GM12878 (cell line): Measurements from ENCODE around the gene ZMIZ1. TPM values are rescaled to one million over a fixed set of nuclear protein-coding genes. Genes with fewer than 3 reads are reported as not detected.

ENCODE experiments used
- ATF3 ChIP-seq: IDR thresholded peaks from 2 replicates; pipeline ENCODE4 v1.6.1; 2011; ENCODE audit warnings: low read depth, mild to moderate bottlenecking, low read length, moderate library complexity, borderline replicate concordance; ENCODE audit errors: extremely low read depth
- CUX1 ChIP-seq: IDR thresholded peaks from 2 replicates; pipeline ENCODE4 v1.6.1; 2012; ENCODE audit warnings: improper control_type of control experiment, low read depth, low read length; ENCODE audit not compliant: insufficient replicate concordance
- polyA plus RNA-seq, 11 experiments: library from polyadenylated mRNA; depleted of rRNA in 4 of 11; unstranded in 6 of 11; stranded (reverse) in 5 of 11; fragments of >200 nt; fragmentation: Nextera tagmentation in 4 of 11; fragmentation: Illumina TruSeq in 1 of 11; extraction: Ambion mirVana in 4 of 11; extraction: Trizol in 1 of 11; gene quantifications; 1 replicate in 1 of 11; 2 replicates in 10 of 11; pipeline versions ENCODE4 v1.2.1 to v1.2.3, GENCODE V29; 2011 to 2016; ENCODE audit warnings: inconsistent platforms in 2 of 11, missing spikeins in 2 of 11, low read depth in 1 of 11
- total RNA-seq, 4 experiments: library from RNA; depleted of rRNA in 3 of 4; stranded (reverse); fragments of >200 nt in 3 of 4; fragmentation: Illumina TruSeq in 1 of 4; extraction: Trizol in 1 of 4; gene quantifications; 2 replicates each; pipeline versions ENCODE4 v1.2.1 to v1.2.3, GENCODE V29; 2013 to 2021
- TF ChIP-seq, protein P1 (sequence below): fragments of 450-650 bp; formaldehyde crosslinking; IDR thresholded peaks from 2 replicates; pipeline ENCODE4 v1.5.0; 2022; ENCODE audit warnings: mild to moderate bottlenecking, missing genetic modification characterization
- TF ChIP-seq, protein P2 (sequence below): IDR thresholded peaks from 2 replicates; pipeline ENCODE4 v1.6.1; 2011; ENCODE audit warnings: low read depth, low read length, improper control_type of control experiment, borderline replicate concordance

The ZMIZ1 gene
- total and polyA plus RNA-seq, 10 of the 15 experiments (the other 5 are each of a cell fraction or from before 2014, with no cell fraction given) = 3.1 to 82.3 (median 14.9) TPM

DNA sequence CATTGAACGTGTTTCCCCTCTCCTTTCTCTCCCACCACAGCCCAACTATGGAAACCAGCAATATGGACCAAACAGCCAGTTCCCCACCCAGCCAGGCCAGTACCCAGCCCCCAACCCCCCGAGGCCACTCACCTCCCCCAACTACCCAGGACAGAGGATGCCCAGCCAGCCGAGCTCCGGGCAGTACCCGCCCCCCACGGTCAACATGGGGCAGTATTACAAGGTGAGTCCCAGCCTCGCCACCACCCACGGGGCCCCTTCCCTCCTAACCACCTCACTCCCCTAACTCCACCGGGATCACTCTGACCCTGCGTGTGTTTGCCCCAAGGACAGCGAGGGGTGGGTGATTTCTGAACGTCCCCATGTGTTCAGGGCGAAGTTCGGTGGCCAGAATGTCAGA lies 227.7 kb downstream of the ZMIZ1 start (continued):
- TF ChIP-seq, protein P1, sequence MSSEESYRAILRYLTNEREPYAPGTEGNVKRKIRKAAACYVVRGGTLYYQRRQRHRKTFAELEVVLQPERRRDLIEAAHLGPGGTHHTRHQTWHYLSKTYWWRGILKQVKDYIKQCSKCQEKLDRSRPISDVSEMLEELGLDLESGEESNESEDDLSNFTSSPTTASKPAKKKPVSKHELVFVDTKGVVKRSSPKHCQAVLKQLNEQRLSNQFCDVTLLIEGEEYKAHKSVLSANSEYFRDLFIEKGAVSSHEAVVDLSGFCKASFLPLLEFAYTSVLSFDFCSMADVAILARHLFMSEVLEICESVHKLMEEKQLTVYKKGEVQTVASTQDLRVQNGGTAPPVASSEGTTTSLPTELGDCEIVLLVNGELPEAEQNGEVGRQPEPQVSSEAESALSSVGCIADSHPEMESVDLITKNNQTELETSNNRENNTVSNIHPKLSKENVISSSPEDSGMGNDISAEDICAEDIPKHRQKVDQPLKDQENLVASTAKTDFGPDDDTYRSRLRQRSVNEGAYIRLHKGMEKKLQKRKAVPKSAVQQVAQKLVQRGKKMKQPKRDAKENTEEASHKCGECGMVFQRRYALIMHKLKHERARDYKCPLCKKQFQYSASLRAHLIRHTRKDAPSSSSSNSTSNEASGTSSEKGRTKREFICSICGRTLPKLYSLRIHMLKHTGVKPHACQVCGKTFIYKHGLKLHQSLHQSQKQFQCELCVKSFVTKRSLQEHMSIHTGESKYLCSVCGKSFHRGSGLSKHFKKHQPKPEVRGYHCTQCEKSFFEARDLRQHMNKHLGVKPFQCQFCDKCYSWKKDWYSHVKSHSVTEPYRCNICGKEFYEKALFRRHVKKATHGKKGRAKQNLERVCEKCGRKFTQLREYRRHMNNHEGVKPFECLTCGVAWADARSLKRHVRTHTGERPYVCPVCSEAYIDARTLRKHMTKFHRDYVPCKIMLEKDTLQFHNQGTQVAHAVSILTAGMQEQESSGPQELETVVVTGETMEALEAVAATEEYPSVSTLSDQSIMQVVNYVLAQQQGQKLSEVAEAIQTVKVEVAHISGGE = no peak
- TF ChIP-seq ATF3 = no peak
- TF ChIP-seq, protein P2, sequence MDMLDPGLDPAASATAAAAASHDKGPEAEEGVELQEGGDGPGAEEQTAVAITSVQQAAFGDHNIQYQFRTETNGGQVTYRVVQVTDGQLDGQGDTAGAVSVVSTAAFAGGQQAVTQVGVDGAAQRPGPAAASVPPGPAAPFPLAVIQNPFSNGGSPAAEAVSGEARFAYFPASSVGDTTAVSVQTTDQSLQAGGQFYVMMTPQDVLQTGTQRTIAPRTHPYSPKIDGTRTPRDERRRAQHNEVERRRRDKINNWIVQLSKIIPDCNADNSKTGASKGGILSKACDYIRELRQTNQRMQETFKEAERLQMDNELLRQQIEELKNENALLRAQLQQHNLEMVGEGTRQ = no peak
- TF ChIP-seq CUX1 = no peak
